Measurements from ENCODE around the gene WDR81. TPM values are rescaled to one million over a fixed set of nuclear protein-coding genes. Genes with fewer than 3 reads are reported as not detected.
"Not testable (repeated sequence)": the region's sequence is repeated elsewhere in the genome, so short reads cannot be mapped to it uniquely, and the experiment has no call there.

WDR81 gene
- polyA plus RNA-seq, 4 donors, result 14.6 to 23.4 (median 16.4) TPM

- DNase-seq; H3K27ac ChIP-seq (ENCODE audit: low read depth in 1 of 3, low read length in 2 of 3); H3K4me3 ChIP-seq (ENCODE audit: low read depth in 1 of 3, low read length in 3 of 3); FAIRE-seq; H3K9me3 ChIP-seq (ENCODE audit: control insufficient read depth in 2 of 2, insufficient read depth in 1 of 2, low read depth in 1 of 2, low read length in 1 of 2); H3K27me3 ChIP-seq (ENCODE audit: control insufficient read depth in 3 of 3, insufficient read depth in 3 of 3, low read length in 3 of 3): not testable (repeated sequence)
- Histone ChIP-seq H3K4me1 (ENCODE audit: control insufficient read depth in 3 of 3, insufficient read depth in 2 of 3, low read depth in 1 of 3, low read length in 2 of 3) (peaks cover 4 to 20% (median 7%) of the 10 kb centered on the region in 3 donors), H3K36me3 (ENCODE audit: control insufficient read depth in 3 of 3, insufficient read depth in 2 of 3, low read depth in 1 of 3, low read length in 3 of 3) (peaks cover 0 to 15% (median 3%) of the 10 kb centered on the region in 3 donors)
- 93 to 98% (median 97%) methylated on average over 7 to 8 of the region's 8 CpGs for WGBS, 3 donors
Measured at GRCh38 chr17:1722022-1722421, 2.5 kb upstream of the WDR81 start.

DNA sequence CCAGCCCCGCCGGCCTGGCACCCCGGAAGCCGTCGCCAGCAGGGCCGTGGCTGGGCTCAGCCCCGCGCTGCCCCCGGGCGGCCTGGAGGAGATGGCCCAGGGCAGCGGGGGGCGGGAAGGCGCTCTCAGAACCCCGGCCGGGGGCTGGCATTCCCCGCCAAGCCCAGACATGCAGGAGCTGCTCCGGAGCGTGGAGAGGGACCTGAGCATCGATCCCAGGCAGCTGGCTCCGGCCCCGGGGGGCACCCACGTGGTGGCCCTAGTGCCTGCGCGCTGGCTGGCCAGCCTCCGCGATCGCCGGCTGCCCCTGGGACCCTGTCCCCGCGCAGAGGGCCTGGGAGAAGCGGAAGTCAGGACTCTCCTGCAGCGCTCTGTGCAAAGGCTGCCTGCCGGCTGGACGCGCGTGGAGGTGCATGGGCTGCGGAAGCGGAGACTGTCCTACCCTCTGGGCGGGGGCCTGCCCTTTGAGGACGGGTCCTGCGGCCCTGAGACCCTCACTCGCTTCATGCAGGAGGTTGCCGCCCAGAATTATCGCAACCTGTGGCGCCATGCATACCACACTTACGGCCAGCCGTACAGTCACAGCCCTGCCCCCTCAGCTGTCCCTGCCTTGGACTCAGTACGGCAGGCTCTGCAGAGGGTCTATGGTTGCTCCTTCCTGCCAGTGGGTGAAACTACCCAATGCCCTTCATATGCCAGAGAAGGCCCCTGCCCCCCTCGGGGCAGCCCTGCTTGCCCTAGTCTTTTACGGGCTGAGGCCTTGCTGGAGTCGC is 551 bp downstream of the WDR81 start:
- Histone ChIP-seq H3K27ac (ENCODE audit: low read depth in 1 of 3, low read length in 2 of 3) (peak overlapping the region in 2 of 3 donors; percentile 8 to 66), H3K4me3 (ENCODE audit: low read depth in 1 of 3, low read length in 3 of 3) (peak overlapping the region; percentile 70 to 94 (median 70)), H3K27me3 (ENCODE audit: control insufficient read depth in 3 of 3, insufficient read depth in 3 of 3, low read length in 3 of 3) (no peaks in the 10 kb centered on the region), H3K9me3 (ENCODE audit: control insufficient read depth in 2 of 2, insufficient read depth in 1 of 2, low read depth in 1 of 2, low read length in 1 of 2) (no peaks in the 10 kb centered on the region), H3K4me1 (ENCODE audit: control insufficient read depth in 3 of 3, insufficient read depth in 2 of 3, low read depth in 1 of 3, low read length in 2 of 3) (peaks cover 4 to 13% (median 5%) of the 10 kb centered on the region in 3 donors), H3K36me3 (ENCODE audit: control insufficient read depth in 3 of 3, insufficient read depth in 2 of 3, low read depth in 1 of 3, low read length in 3 of 3) (peaks cover 0 to 38% (median 3%) of the 10 kb centered on the region in 3 donors)
- no peak for FAIRE-seq
- DNase-seq, result no peak
- 7 to 20% (median 13%) methylated on average over 32 to 51 of the region's 51 CpGs for WGBS, 3 donors

GRCh38 chr17:1725642-1726511 is 1.4 kb downstream of the WDR81 start:
- Histone ChIP-seq H3K9me3 (ENCODE audit: control insufficient read depth in 2 of 2, insufficient read depth in 1 of 2, low read depth in 1 of 2, low read length in 1 of 2) (no peaks in the 10 kb centered on the region), H3K27me3 (ENCODE audit: control insufficient read depth in 3 of 3, insufficient read depth in 3 of 3, low read length in 3 of 3) (no peaks in the 10 kb centered on the region), H3K36me3 (ENCODE audit: control insufficient read depth in 3 of 3, insufficient read depth in 2 of 3, low read depth in 1 of 3, low read length in 3 of 3) (peaks cover 0 to 46% (median 3%) of the 10 kb centered on the region in 3 donors), H3K27ac (ENCODE audit: low read depth in 1 of 3, low read length in 2 of 3) (no peak overlapping the region), H3K4me1 (ENCODE audit: control insufficient read depth in 3 of 3, insufficient read depth in 2 of 3, low read depth in 1 of 3, low read length in 2 of 3) (peaks cover 4 to 18% (median 5%) of the 10 kb centered on the region in 3 donors), H3K4me3 (ENCODE audit: low read depth in 1 of 3, low read length in 3 of 3) (peak overlapping the region in 2 of 3 donors; percentile 70 to 94)
- FAIRE-seq (no peak), DNase-seq (no peak)
- 94 to 95% (median 95%) methylated on average over 52 to 54 of the region's 54 CpGs for WGBS, 3 donors

DNA sequence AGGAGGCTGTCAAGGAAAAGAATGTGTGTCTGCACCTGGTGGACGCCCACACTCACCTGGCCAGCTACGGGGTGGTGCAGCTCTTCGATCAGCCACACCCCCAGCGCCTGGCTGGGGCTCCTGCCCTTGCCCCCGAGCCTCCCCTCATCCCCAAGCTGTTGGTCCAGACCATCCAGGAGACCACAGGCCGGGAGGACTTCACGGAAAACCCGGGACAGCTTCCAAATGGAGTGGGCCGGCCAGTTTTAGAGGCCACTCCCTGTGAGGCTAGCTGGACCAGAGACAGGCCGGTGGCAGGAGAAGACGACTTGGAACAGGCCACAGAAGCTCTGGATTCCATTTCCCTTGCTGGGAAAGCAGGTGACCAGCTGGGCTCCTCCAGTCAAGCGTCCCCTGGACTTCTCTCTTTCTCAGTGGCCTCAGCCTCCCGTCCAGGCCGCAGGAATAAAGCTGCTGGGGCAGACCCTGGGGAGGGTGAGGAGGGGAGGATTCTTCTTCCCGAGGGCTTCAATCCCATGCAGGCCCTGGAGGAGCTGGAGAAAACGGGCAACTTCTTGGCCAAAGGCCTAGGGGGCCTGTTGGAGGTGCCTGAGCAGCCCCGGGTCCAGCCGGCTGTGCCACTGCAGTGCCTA is 2.2 kb downstream of the WDR81 start:
- H3K9me3 ChIP-seq (ENCODE audit: control insufficient read depth in 2 of 2, insufficient read depth in 1 of 2, low read depth in 1 of 2, low read length in 1 of 2), result no peaks in the 10 kb centered on the region
- peaks cover 0 to 52% (median 3%) of the 10 kb centered on the region in 3 donors for H3K36me3 ChIP-seq (ENCODE audit: control insufficient read depth in 3 of 3, insufficient read depth in 2 of 3, low read depth in 1 of 3, low read length in 3 of 3)
- 81 to 86% (median 82%) methylated on average over 16 to 18 of the region's 18 CpGs for WGBS, 3 donors
- no peak overlapping the region for H3K4me3 ChIP-seq (ENCODE audit: low read depth in 1 of 3, low read length in 3 of 3)
- peaks cover 4 to 18% (median 5%) of the 10 kb centered on the region in 3 donors for H3K4me1 ChIP-seq (ENCODE audit: control insufficient read depth in 3 of 3, insufficient read depth in 2 of 3, low read depth in 1 of 3, low read length in 2 of 3)
- no peak overlapping the region for H3K27ac ChIP-seq (ENCODE audit: low read depth in 1 of 3, low read length in 2 of 3)
- DNase-seq, result no peak
- FAIRE-seq, result no peak
- no peaks in the 10 kb centered on the region for H3K27me3 ChIP-seq (ENCODE audit: control insufficient read depth in 3 of 3, insufficient read depth in 3 of 3, low read length in 3 of 3)

GRCh38 chr17:1727258-1727789 is 2.8 kb downstream of the WDR81 start:
- FAIRE-seq, result no peak
- DNase-seq, result no peak
- 91 to 93% (median 92%) methylated on average over 21 of the region's 21 CpGs for WGBS, 3 donors
- Histone ChIP-seq H3K4me1 (ENCODE audit: control insufficient read depth in 3 of 3, insufficient read depth in 2 of 3, low read depth in 1 of 3, low read length in 2 of 3) (peaks cover 4 to 18% (median 5%) of the 10 kb centered on the region in 3 donors), H3K9me3 (ENCODE audit: control insufficient read depth in 2 of 2, insufficient read depth in 1 of 2, low read depth in 1 of 2, low read length in 1 of 2) (no peaks in the 10 kb centered on the region), H3K27me3 (ENCODE audit: control insufficient read depth in 3 of 3, insufficient read depth in 3 of 3, low read length in 3 of 3) (no peaks in the 10 kb centered on the region), H3K27ac (ENCODE audit: low read depth in 1 of 3, low read length in 2 of 3) (no peak overlapping the region), H3K36me3 (ENCODE audit: control insufficient read depth in 3 of 3, insufficient read depth in 2 of 3, low read depth in 1 of 3, low read length in 3 of 3) (peaks cover 0 to 54% (median 4%) of the 10 kb centered on the region in 3 donors), H3K4me3 (ENCODE audit: low read depth in 1 of 3, low read length in 3 of 3) (no peak overlapping the region)

GRCh38 chr17:1727876-1728630 is 3.5 kb downstream of the WDR81 start:
- no peak overlapping the region for H3K27ac ChIP-seq (ENCODE audit: low read depth in 1 of 3, low read length in 2 of 3)
- no peaks in the 10 kb centered on the region for H3K9me3 ChIP-seq (ENCODE audit: control insufficient read depth in 2 of 2, insufficient read depth in 1 of 2, low read depth in 1 of 2, low read length in 1 of 2)
- H3K4me3 ChIP-seq (ENCODE audit: low read depth in 1 of 3, low read length in 3 of 3), result no peak overlapping the region
- FAIRE-seq (no peak), DNase-seq (no peak)
- H3K36me3 ChIP-seq (ENCODE audit: control insufficient read depth in 3 of 3, insufficient read depth in 2 of 3, low read depth in 1 of 3, low read length in 3 of 3), result peaks cover 0 to 61% (median 9%) of the 10 kb centered on the region in 3 donors
- WGBS, 3 donors, result 90 to 92% (median 92%) methylated on average over 25 to 28 of the region's 28 CpGs
- H3K27me3 ChIP-seq (ENCODE audit: control insufficient read depth in 3 of 3, insufficient read depth in 3 of 3, low read length in 3 of 3), result no peaks in the 10 kb centered on the region
- peaks cover 4 to 18% (median 5%) of the 10 kb centered on the region in 3 donors for H3K4me1 ChIP-seq (ENCODE audit: control insufficient read depth in 3 of 3, insufficient read depth in 2 of 3, low read depth in 1 of 3, low read length in 2 of 3)

GRCh38 chr17:1729966-1730325 is 5.4 kb downstream of the WDR81 start:
- DNase-seq, result no peak
- no peaks in the 10 kb centered on the region for H3K27me3 ChIP-seq (ENCODE audit: control insufficient read depth in 3 of 3, insufficient read depth in 3 of 3, low read length in 3 of 3)
- no peak for FAIRE-seq
- peaks cover 4 to 12% (median 5%) of the 10 kb centered on the region in 3 donors for H3K4me1 ChIP-seq (ENCODE audit: control insufficient read depth in 3 of 3, insufficient read depth in 2 of 3, low read depth in 1 of 3, low read length in 2 of 3)
- WGBS, 3 donors, result 63 to 89% (median 80%) methylated on average over 15 of the region's 15 CpGs
- peak overlapping the region in 1 of 3 donors; percentile 87 for H3K27ac ChIP-seq (ENCODE audit: low read depth in 1 of 3, low read length in 2 of 3)
- peaks cover 5 to 80% (median 9%) of the 10 kb centered on the region in 3 donors for H3K36me3 ChIP-seq (ENCODE audit: control insufficient read depth in 3 of 3, insufficient read depth in 2 of 3, low read depth in 1 of 3, low read length in 3 of 3)
- no peak overlapping the region for H3K4me3 ChIP-seq (ENCODE audit: low read depth in 1 of 3, low read length in 3 of 3)
- H3K9me3 ChIP-seq (ENCODE audit: control insufficient read depth in 2 of 2, insufficient read depth in 1 of 2, low read depth in 1 of 2, low read length in 1 of 2), result no peaks in the 10 kb centered on the region

All from small intestine (tissue), 7 donors.